Lung (tissue), 12 donors: ENCODE data around the gene YWHAE. TPM values are rescaled to one million over a fixed set of nuclear protein-coding genes. Genes with fewer than 3 reads are reported as not detected.
A peak's percentile ranks its signal among the peaks of the same experiment; 100 is the strongest.

Experiments used
- ATAC-seq: fragments of 200-7000 bp; cut with Tn5 transposase; one replicate; pipeline ENCODE4 v1.9.1; 2020; ENCODE audit warnings: moderate number of reproducible peaks; ENCODE audit not compliant: insufficient read depth, low FRiP score
- DNase-seq, 3 donors: peaks; one replicate each; pipeline ENCODE4 v3.0.0-alpha.2; 2013 to 2017
- H3K27ac ChIP-seq, 2 donors: one replicate each; pipeline ENCODE4 v1.5.1; 2013; ENCODE audit warnings: mild to moderate bottlenecking in 2 of 2, moderate library complexity in 2 of 2, control low read depth in 1 of 2, inconsistent platforms in 1 of 2, low read depth in 1 of 2, low read length in 1 of 2
- H3K27me3 ChIP-seq, 3 donors: one replicate each; pipeline ENCODE4 v1.5.1; 2013; ENCODE audit warnings: low read length in 2 of 3; ENCODE audit not compliant: control insufficient read depth in 3 of 3, insufficient read depth in 3 of 3
- H3K36me3 ChIP-seq, 4 donors: one replicate each; pipeline ENCODE4 v1.5.1; 2013; ENCODE audit warnings: low read length in 4 of 4, mild to moderate bottlenecking in 1 of 4, moderate library complexity in 1 of 4; ENCODE audit not compliant: control insufficient read depth in 4 of 4, insufficient read depth in 4 of 4
- H3K4me1 ChIP-seq, 5 donors: one replicate each; pipeline ENCODE4 v1.5.1; 2013; ENCODE audit warnings: low read length in 5 of 5, mild to moderate bottlenecking in 2 of 5, moderate library complexity in 1 of 5; ENCODE audit not compliant: control insufficient read depth in 5 of 5, insufficient read depth in 5 of 5
- H3K4me3 ChIP-seq: one replicate; pipeline ENCODE4 v1.5.1; 2013; ENCODE audit warnings: mild to moderate bottlenecking, control low read depth, moderate library complexity
- H3K9ac ChIP-seq, 2 donors: one replicate each; pipeline ENCODE4 v1.5.1; 2013; ENCODE audit warnings: low read length in 2 of 2, control low read depth in 1 of 2; ENCODE audit not compliant: insufficient read depth in 1 of 2
- H3K9me3 ChIP-seq, 4 donors: one replicate each; pipeline ENCODE4 v1.5.1; 2013; ENCODE audit warnings: low read length in 3 of 4, mild to moderate bottlenecking in 1 of 4, moderate library complexity in 1 of 4; ENCODE audit not compliant: control insufficient read depth in 4 of 4, insufficient read depth in 3 of 4
- WGBS, 2 donors: extraction: QIAGEN DNeasy Blood & Tissue Kit; methylation state at CpG; one replicate each; pipeline ENCODE4 v1.1.7; 2013; 5-methylcytosine and 5-hydroxymethylcytosine counted together
- polyA plus RNA-seq, 2 donors: library from polyadenylated mRNA; stranded (reverse); fragments of 200-250 nt; gene quantifications; one replicate each; pipeline ENCODE4 v1.2.1, GENCODE V29; 2013
- total RNA-seq, 2 donors: library from RNA; depleted of rRNA in 1 of 2; stranded (reverse); fragments of >200 nt in 1 of 2; gene quantifications; one replicate each; pipeline ENCODE4 v1.2.1, GENCODE V29; 2014 to 2021
- TF ChIP-seq, protein P1 (sequence below): IDR thresholded peaks from 2 replicates; pipeline ENCODE4 v1.5.1; 2012; ENCODE audit warnings: mild to moderate bottlenecking; ENCODE audit errors: control extremely low read depth, extremely low read depth
- donor health status: control.
- donor health status: control.
- donor health status: Bipolar disorder and iron deficiency.
- donor health status: healthy.
- donor health status: DM: yes; HTN: yes; CAD: no.

The YWHAE gene
- total and polyA plus RNA-seq, 4 donors, result 348 to 432 (median 395) TPM

DNA sequence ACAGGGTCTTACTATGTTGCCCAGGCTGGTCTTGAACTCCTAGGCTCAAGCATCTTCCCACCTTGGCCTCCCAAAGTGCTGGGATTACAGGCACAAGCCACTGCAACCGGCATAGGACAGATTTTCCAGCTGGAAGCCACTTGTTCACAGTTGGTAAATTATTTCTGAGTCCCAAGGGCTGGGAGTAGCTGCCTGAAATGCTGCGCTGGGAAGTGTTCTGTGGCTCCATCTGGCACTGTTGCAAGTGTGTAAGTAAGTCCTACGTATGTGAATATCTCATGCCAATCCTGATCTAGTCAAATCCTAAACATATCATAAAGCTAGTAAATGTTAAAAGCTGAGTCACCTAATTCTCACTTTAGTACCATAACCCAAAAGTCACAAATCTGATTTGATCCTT lies 48.1 kb downstream of the YWHAE start:
- Histone ChIP-seq H3K9me3 (no peaks in the 10 kb centered on the region), H3K4me1 (peaks cover 0 to 3% (median 0%) of the 10 kb centered on the region in 5 donors), H3K4me3 (no peak overlapping the region), H3K27ac (no peak overlapping the region), H3K36me3 (peaks cover 26 to 46% (median 35%) of the 10 kb centered on the region in 4 donors), H3K27me3 (no peaks in the 10 kb centered on the region), H3K9ac (no peak overlapping the region)
- TF ChIP-seq, protein P1, sequence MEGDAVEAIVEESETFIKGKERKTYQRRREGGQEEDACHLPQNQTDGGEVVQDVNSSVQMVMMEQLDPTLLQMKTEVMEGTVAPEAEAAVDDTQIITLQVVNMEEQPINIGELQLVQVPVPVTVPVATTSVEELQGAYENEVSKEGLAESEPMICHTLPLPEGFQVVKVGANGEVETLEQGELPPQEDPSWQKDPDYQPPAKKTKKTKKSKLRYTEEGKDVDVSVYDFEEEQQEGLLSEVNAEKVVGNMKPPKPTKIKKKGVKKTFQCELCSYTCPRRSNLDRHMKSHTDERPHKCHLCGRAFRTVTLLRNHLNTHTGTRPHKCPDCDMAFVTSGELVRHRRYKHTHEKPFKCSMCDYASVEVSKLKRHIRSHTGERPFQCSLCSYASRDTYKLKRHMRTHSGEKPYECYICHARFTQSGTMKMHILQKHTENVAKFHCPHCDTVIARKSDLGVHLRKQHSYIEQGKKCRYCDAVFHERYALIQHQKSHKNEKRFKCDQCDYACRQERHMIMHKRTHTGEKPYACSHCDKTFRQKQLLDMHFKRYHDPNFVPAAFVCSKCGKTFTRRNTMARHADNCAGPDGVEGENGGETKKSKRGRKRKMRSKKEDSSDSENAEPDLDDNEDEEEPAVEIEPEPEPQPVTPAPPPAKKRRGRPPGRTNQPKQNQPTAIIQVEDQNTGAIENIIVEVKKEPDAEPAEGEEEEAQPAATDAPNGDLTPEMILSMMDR, result no peak
- 85 to 93% methylated on average over 3 of the region's 3 CpGs for WGBS, 2 donors
- DNase-seq (no peak), ATAC-seq (no peak)

- peaks cover 21 to 44% (median 34%) of the 10 kb centered on the region in 4 donors for H3K36me3 ChIP-seq
- no peaks in the 10 kb centered on the region for H3K27me3 ChIP-seq
- H3K4me1 ChIP-seq, result peaks cover 0 to 3% (median 0%) of the 10 kb centered on the region in 5 donors
- ATAC-seq, result no peak
- no peak overlapping the region for H3K4me3 ChIP-seq
- TF ChIP-seq, protein P1, result no peak
- DNase-seq, result no peak
- H3K9ac ChIP-seq, result no peak overlapping the region
- WGBS, 2 donors, result 89% methylated on average over 5 of the region's 5 CpGs
- no peak overlapping the region for H3K27ac ChIP-seq
- no peaks in the 10 kb centered on the region for H3K9me3 ChIP-seq
Observed at GRCh38 chr17:1351275-1351674, 48.7 kb downstream of the YWHAE start.

DNA sequence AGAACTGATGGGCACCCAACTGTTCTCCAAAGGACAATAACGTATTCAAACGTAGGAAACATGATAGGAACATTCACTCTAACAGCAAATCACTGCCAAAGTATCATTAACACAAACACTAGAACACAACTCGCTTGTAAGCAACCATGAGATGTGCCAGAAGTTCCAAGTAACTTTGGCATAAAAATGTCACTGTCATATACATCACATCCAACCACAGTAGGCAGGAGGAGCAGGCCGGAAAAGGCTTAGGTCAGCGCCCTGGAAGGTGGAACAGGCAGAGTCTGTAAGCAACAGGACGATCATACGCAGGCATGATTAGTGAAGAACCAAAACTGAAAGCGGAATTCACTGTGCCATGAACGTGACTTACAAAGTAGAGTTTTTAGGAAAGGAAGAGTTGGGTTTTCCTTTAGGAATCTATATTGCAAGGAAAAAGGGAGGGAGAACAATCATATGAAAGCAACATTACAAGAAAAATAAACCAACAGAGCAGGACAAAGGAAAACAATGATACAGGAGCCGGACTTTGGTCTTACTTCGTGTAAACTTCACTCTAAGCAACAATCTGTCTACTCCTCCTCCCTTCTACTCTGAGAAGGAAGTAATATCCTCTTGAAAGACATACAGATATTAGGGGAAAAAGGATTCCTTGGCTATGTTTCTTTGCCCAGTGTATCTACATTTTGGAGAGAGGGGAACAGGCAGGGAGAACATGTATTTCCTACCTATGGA lies 52.3 kb downstream of the YWHAE start:
- ATAC-seq (peak; percentile 42), DNase-seq (peak in 2 of 3 donors; percentile 33 to 48)
- Histone ChIP-seq H3K4me1 (peaks cover 0 to 3% (median 0%) of the 10 kb centered on the region in 5 donors), H3K9ac (no peak overlapping the region), H3K27ac (peak overlapping the region; percentile 2 to 47), H3K4me3 (no peak overlapping the region), H3K27me3 (no peaks in the 10 kb centered on the region), H3K9me3 (no peaks in the 10 kb centered on the region), H3K36me3 (peaks cover 26 to 48% (median 34%) of the 10 kb centered on the region in 4 donors)
- TF ChIP-seq, protein P1, result no peak
- 46 to 65% methylated on average over 11 of the region's 11 CpGs for WGBS, 2 donors
